ENCODE data around the gene BCL2L14.

BCL2L14 gene

GRCh38 chr12:12070674-12071656 is at the start of gene BCL2L14:
TSS of gene BCL2L14 (plus strand) at chr12:12070939. CDS start at chr12:12079306, 8,367 bp downstream.
- no peak for DNase-seq (ENCODE audit: low spot score)

GRCh38 chr12:12022306-12022936 is 48.3 kb upstream of the BCL2L14 start:
- no peak for DNase-seq (ENCODE audit: low spot score)

GRCh38 chr12:12023456-12023855 is 47.3 kb upstream of the BCL2L14 start:
- DNase-seq (ENCODE audit: low spot score), result no peak

- no peak for DNase-seq (ENCODE audit: low spot score)
These were observed 45.6 kb upstream of the BCL2L14 start for GRCh38 chr12:12024911-12025682.

GRCh38 chr12:12025799-12026386 is 44.8 kb upstream of the BCL2L14 start:
- DNase-seq (ENCODE audit: low spot score), result no peak

GRCh38 chr12:12028668-12029402 is 41.9 kb upstream of the BCL2L14 start:
- no peak for DNase-seq (ENCODE audit: low spot score)

GRCh38 chr12:12029653-12030052 is 41.1 kb upstream of the BCL2L14 start:
- no peak for DNase-seq (ENCODE audit: low spot score)

GRCh38 chr12:12032260-12032791 is 38.4 kb upstream of the BCL2L14 start:
- DNase-seq (ENCODE audit: low spot score), result no peak

- DNase-seq (ENCODE audit: low spot score), result peak; percentile 71
These were observed 37.6 kb upstream of the BCL2L14 start for GRCh38 chr12:12032851-12033797.

GRCh38 chr12:12033824-12034223 is 36.9 kb upstream of the BCL2L14 start:
- DNase-seq (ENCODE audit: low spot score), result no peak

- DNase-seq (ENCODE audit: low spot score), result no peak
These were observed 36.4 kb upstream of the BCL2L14 start for GRCh38 chr12:12034344-12034743.

- no peak for DNase-seq (ENCODE audit: low spot score)
These were observed 35.5 kb upstream of the BCL2L14 start for GRCh38 chr12:12035229-12035628.

GRCh38 chr12:12036901-12037300 is 33.8 kb upstream of the BCL2L14 start:
- DNase-seq (ENCODE audit: low spot score), result no peak

- no peak for DNase-seq (ENCODE audit: low spot score)
These were observed 30.8 kb upstream of the BCL2L14 start for GRCh38 chr12:12039897-12040296.

- no peak for DNase-seq (ENCODE audit: low spot score)
These were observed 24.3 kb upstream of the BCL2L14 start for GRCh38 chr12:12046401-12046800.

GRCh38 chr12:12047682-12048081 is 23.1 kb upstream of the BCL2L14 start:
- DNase-seq (ENCODE audit: low spot score), result no peak

- DNase-seq (ENCODE audit: low spot score), result no peak
These were observed 22.5 kb upstream of the BCL2L14 start for GRCh38 chr12:12048266-12048665.

- DNase-seq (ENCODE audit: low spot score), result no peak
These were observed 22.0 kb upstream of the BCL2L14 start for GRCh38 chr12:12048714-12049113.

GRCh38 chr12:12051668-12052067 is 19.1 kb upstream of the BCL2L14 start:
- no peak for DNase-seq (ENCODE audit: low spot score)

GRCh38 chr12:12054993-12055392 is 15.7 kb upstream of the BCL2L14 start:
- DNase-seq (ENCODE audit: low spot score), result no peak

Data from AG08396 (cell line).